PC-3 (cell line): ENCODE measurements around the gene KCTD15. TPM values are rescaled to one million over a fixed set of nuclear protein-coding genes. Genes with fewer than 3 reads are reported as not detected.
"Not testable (repeated sequence)": the region's sequence is repeated elsewhere in the genome, so short reads cannot be mapped to it uniquely, and the experiment has no call there.

Source experiments
- ATAC-seq: fragments of 200-7000 bp; cut with Tn5 transposase; 2 replicates; pipeline ENCODE4 v1.9.1; 2020; ENCODE audit warnings: mild to moderate bottlenecking, moderate library complexity
- BruUV-seq: library from RNA; stranded (reverse); fragments of 400-500 nt; replicated peaks from 2 replicates; lab custom pipeline; 2021; lab: Mats Ljungman, UMichigan
- CTCF ChIA-PET: fragments of 300-600 bp; sonication (Branson Sonifier 250); formaldehyde crosslinking; loops from one replicate; lab custom pipeline; 2022; ENCODE audit warnings: antibody characterized with exemption; lab: Charles Lee
- POLR2A ChIA-PET: fragments of 300-600 bp; sonication (Branson Sonifier 250); formaldehyde crosslinking; loops from one replicate; lab custom pipeline; 2022; ENCODE audit warnings: antibody characterized with exemption; ENCODE audit not compliant: unreplicated experiment; lab: Charles Lee
- DNase-seq: peaks from one replicate; pipeline ENCODE4 v3.0.0-alpha.2; 2015
- H2AFZ ChIP-seq: fragments of 300-600 bp; sonication (generic); 2 replicates; pipeline ENCODE4 v1.6.0; 2016; ENCODE audit warnings: antibody characterized with exemption, low read length
- H3F3A ChIP-seq: fragments of 300-600 bp; sonication (generic); one replicate; pipeline ENCODE4 v1.6.0; 2017; ENCODE audit warnings: antibody characterized with exemption, low read length, control low read depth, mild to moderate bottlenecking; ENCODE audit not compliant: unreplicated experiment
- H3K27ac ChIP-seq: fragments of 300-600 bp; sonication (generic); 2 replicates; pipeline ENCODE4 v1.5.1; 2016; ENCODE audit warnings: mild to moderate bottlenecking, low read length
- H3K27me3 ChIP-seq: fragments of 300-600 bp; sonication (generic); 2 replicates; pipeline ENCODE4 v1.6.1; 2016; ENCODE audit warnings: low read length, mixed read lengths
- H3K36me3 ChIP-seq: fragments of 300-600 bp; sonication (generic); 2 replicates; pipeline ENCODE4 v1.6.1; 2016; ENCODE audit warnings: low read depth, mixed run types, low read length, mixed read lengths
- H3K4me1 ChIP-seq: fragments of 300-600 bp; sonication (generic); 2 replicates; pipeline ENCODE4 v1.5.1; 2016; ENCODE audit warnings: low read length; ENCODE audit not compliant: insufficient read depth
- H3K4me2 ChIP-seq: fragments of 300-600 bp; sonication (generic); 2 replicates; pipeline ENCODE4 v1.6.0; 2016; ENCODE audit warnings: low read length
- H3K4me3 ChIP-seq: fragments of 300-600 bp; sonication (generic); 2 replicates; pipeline ENCODE4 v1.5.1; 2016; ENCODE audit warnings: mild to moderate bottlenecking, low read length, mixed read lengths
- H3K79me2 ChIP-seq: fragments of 300-600 bp; sonication (generic); 2 replicates; pipeline ENCODE4 v1.6.1; 2017; ENCODE audit warnings: low read length, mixed read lengths
- H3K9ac ChIP-seq: fragments of 300-600 bp; sonication (generic); 2 replicates; pipeline ENCODE4 v1.6.0; 2016; ENCODE audit warnings: mild to moderate bottlenecking, low read length
- H3K9me2 ChIP-seq: fragments of 300-600 bp; sonication (generic); replicated peaks from 2 replicates; pipeline ENCODE4 v1.6.1; 2016; ENCODE audit warnings: mixed run types, low read length, mixed read lengths
- H3K9me3 ChIP-seq: fragments of 300-600 bp; sonication (generic); 2 replicates; pipeline ENCODE4 v1.6.1; 2016; ENCODE audit warnings: low read length, mixed read lengths
- H4K20me1 ChIP-seq: fragments of 300-600 bp; sonication (generic); 2 replicates; pipeline ENCODE4 v1.6.1; 2016; ENCODE audit warnings: low read length, mixed read lengths
- EZH2 ChIP-seq: fragments of 300-600 bp; sonication (generic); IDR thresholded peaks from one replicate; pipeline ENCODE4 v1.6.1; 2017; ENCODE audit warnings: antibody characterized with exemption, mild to moderate bottlenecking, low read length; ENCODE audit not compliant: unreplicated experiment
- EZH2phosphoT487 ChIP-seq: fragments of 300-600 bp; sonication (generic); IDR thresholded peaks from 2 replicates; pipeline ENCODE4 v1.6.1; 2018; ENCODE audit warnings: mild to moderate bottlenecking, antibody characterized with exemption, low read length, borderline replicate concordance
- intact Hi-C: fragments of 100-400 bp; cut with micrococcal nuclease; formaldehyde crosslinking; loops from 2 replicates; pipeline ENCODE4 v1.9.0; 2023
- total RNA-seq: library from RNA; depleted of rRNA; stranded (reverse); fragments of >200 nt; gene quantifications from 2 replicates; pipeline ENCODE4 v1.2.3, GENCODE V29; 2014
- TF ChIP-seq, protein P1 (sequence below): fragments of 300-600 bp; sonication (generic); conservative IDR thresholded peaks from 2 replicates; pipeline ENCODE4 v1.5.1; 2017; ENCODE audit warnings: antibody characterized with exemption, low read depth, mild to moderate bottlenecking, low read length

Gene KCTD15
- total RNA-seq, 1 experiment from 2014 or later = 58.2 TPM

DNA sequence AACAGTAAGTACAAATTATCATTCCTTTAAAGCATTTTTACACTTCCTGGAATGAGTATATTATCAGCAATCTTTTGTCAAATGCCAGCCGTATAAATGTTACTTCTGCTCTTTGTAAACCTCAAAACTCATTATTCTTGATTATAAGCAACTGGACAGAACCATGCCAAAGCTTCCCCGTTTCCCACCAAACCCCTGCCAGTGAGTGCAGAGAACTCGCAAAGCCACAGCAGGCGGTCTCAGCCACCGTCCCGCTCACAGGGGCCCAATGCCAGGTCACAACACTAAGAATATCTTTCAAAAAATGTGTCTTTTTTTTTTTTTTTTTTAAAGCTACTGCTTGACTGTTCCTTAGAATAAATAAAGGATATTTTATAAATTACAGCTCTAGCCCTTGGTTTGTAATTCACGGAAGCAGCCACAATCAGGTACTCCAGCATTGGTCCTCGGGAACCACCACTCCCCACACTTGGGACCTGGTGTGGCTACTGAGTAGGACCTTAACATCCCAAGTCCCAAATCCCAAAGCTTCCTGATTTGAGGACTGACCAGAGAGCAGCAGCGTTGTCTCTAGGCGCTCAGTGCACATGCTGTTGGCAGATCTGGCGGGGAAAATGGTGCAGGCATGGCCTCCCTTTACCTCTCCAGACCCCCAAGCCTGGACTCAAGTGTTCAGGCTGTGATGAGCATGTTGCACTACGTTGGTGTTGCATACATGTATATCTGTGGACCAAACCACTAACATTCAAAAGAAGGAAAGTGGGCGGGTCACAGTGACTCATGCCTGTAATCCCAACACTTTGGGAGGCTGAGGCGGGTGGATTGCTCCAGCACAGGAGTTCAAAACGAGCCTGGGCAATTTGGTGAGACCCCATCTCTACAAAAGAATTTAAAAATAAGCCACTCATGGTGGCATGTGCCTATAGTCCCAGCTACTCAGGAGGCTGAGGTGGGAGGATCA, 19.0 kb downstream of the KCTD15 start:
- H3K36me3 ChIP-seq = no peaks in the 10 kb centered on the region; the same call in 1 of the 2 replicates
- peak; percentile 9 for DNase-seq
- H3K4me1 ChIP-seq = peaks cover 13% of the 10 kb centered on the region
- ChIA-PET CTCF (no interaction called here), POLR2A (interaction anchor here (0.5 kb wide), 1 partner anchor 400 kb away, joined by 5 read pairs; no protein-coding TSS in a partner anchor)
- H3K4me2 ChIP-seq = no peak overlapping the region
- H3K9ac ChIP-seq = no peak overlapping the region
- BruUV-seq = no TSS peak
- no peak overlapping the region for H3K27ac ChIP-seq
- no peaks in the 10 kb centered on the region for H3K9me3 ChIP-seq
- intact Hi-C loops = no loop called here
- TF ChIP-seq EZH2phosphoT487 (no peak), EZH2 (no peak)
- TF ChIP-seq, protein P1, sequence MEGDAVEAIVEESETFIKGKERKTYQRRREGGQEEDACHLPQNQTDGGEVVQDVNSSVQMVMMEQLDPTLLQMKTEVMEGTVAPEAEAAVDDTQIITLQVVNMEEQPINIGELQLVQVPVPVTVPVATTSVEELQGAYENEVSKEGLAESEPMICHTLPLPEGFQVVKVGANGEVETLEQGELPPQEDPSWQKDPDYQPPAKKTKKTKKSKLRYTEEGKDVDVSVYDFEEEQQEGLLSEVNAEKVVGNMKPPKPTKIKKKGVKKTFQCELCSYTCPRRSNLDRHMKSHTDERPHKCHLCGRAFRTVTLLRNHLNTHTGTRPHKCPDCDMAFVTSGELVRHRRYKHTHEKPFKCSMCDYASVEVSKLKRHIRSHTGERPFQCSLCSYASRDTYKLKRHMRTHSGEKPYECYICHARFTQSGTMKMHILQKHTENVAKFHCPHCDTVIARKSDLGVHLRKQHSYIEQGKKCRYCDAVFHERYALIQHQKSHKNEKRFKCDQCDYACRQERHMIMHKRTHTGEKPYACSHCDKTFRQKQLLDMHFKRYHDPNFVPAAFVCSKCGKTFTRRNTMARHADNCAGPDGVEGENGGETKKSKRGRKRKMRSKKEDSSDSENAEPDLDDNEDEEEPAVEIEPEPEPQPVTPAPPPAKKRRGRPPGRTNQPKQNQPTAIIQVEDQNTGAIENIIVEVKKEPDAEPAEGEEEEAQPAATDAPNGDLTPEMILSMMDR = no peak
- H3K4me3 ChIP-seq = no peak overlapping the region
- H2AFZ ChIP-seq = no peak overlapping the region
- H3F3A ChIP-seq = no peaks in the 10 kb centered on the region
- H3K27me3 ChIP-seq = no peaks in the 10 kb centered on the region
- no peaks in the 10 kb centered on the region for H4K20me1 ChIP-seq
- H3K79me2 ChIP-seq = no peaks in the 10 kb centered on the region
- no peaks in the 10 kb centered on the region for H3K9me2 ChIP-seq
- no peak for ATAC-seq

DNA sequence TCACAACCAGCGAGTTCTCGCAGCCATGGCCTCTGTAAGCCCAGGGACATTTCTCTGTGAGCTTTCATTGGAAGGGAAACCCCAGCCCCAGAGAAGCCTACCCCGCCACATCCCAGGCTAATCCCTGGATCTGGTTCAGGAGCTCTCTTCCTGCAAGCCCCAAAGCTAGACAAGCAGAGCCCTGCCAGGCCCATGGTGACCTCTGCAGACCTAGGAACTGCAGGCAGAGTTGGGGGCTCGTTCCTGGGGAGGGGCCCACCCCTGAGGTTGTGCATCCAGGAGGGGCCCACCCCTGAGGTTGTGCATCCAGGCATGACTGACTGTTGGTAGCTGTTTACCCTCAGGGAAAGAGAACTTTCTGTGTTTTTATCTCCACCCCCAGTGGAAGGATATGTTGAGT, 21.7 kb downstream of the KCTD15 start:
- Histone ChIP-seq H3K9me3 (no peaks in the 10 kb centered on the region), H4K20me1 (no peaks in the 10 kb centered on the region), H3K36me3 (no peaks in the 10 kb centered on the region), H3K4me3 (no peak overlapping the region), H3K9ac (no peak overlapping the region), H3K4me2 (no peak overlapping the region), H3F3A (no peaks in the 10 kb centered on the region), H3K79me2 (no peaks in the 10 kb centered on the region), H3K27me3 (no peaks in the 10 kb centered on the region), H2AFZ (no peak overlapping the region), H3K4me1 (peaks cover 31% of the 10 kb centered on the region), H3K9me2 (no peaks in the 10 kb centered on the region), H3K27ac (no peak overlapping the region)
- ATAC-seq = no peak
- DNase-seq = no peak
- ChIA-PET CTCF (interaction anchor here (0.7 kb wide), 1 partner anchor 39 kb away, joined by 5 read pairs; no protein-coding TSS in a partner anchor), POLR2A (interaction anchor here (0.6 to 0.7 kb wide), 3 partner anchors 9 to 286 kb away, joined by 3 to 16 read pairs (median 9); no protein-coding TSS in a partner anchor)
- intact Hi-C loops = no loop called here
- TF ChIP-seq, protein P1 = no peak
- TF ChIP-seq EZH2phosphoT487 (no peak), EZH2 (no peak)
- BruUV-seq = no TSS peak

DNA sequence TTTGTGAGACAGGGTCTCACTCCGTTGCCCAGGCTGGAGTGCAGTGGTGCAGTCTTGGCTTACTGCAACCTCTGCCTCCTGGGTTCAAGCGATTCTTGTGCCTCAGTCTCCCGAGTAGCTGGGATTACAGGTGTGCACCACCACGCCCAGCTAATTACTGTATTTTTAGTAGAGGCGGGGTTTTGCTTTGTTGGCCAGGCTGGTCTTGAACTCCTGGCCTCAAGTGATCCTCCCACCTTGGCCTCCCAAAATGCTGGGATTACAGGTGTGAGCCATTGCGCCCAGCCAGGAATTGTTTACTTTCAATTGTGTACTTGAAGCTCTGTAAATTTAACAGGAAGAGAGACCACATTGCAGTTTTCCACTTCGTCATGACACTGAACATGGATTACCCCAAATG, 22.4 kb downstream of the KCTD15 start:
- H3K36me3 ChIP-seq, H3K4me3 ChIP-seq, H3K79me2 ChIP-seq, H3K27me3 ChIP-seq, DNase-seq, H3K9me2 ChIP-seq, BruUV-seq, H4K20me1 ChIP-seq, H3F3A ChIP-seq, H3K9me3 ChIP-seq, intact Hi-C loops, ATAC-seq: not testable (repeated sequence)
- H2AFZ ChIP-seq = peak overlapping the region; percentile 76; the same call in 1 of the 2 replicates
- ChIA-PET POLR2A (interaction anchor here (0.6 to 0.7 kb wide), 4 partner anchors 10 to 286 kb away, joined by 3 to 17 read pairs (median 12); partner anchors contain the start of gene KCTD15), CTCF (interaction anchor here (0.6 to 0.9 kb wide), 2 partner anchors 41 to 179 kb away, joined by 3 to 4 read pairs; no protein-coding TSS in a partner anchor)
- H3K27ac ChIP-seq = peak overlapping the region; percentile 99
- peak overlapping the region; percentile 95 for H3K9ac ChIP-seq
- H3K4me2 ChIP-seq = peak overlapping the region; percentile 89
- peaks cover 31% of the 10 kb centered on the region for H3K4me1 ChIP-seq
